Measurements from ENCODE around the gene JAM3. TPM values are rescaled to one million over a fixed set of nuclear protein-coding genes. Genes with fewer than 3 reads are reported as not detected.

JAM3 gene
- total and polyA plus RNA-seq, 2 donors (not counting 3 experiments of a cell fraction or from before 2014, with no cell fraction given): 78.8 to 137 TPM

DNA sequence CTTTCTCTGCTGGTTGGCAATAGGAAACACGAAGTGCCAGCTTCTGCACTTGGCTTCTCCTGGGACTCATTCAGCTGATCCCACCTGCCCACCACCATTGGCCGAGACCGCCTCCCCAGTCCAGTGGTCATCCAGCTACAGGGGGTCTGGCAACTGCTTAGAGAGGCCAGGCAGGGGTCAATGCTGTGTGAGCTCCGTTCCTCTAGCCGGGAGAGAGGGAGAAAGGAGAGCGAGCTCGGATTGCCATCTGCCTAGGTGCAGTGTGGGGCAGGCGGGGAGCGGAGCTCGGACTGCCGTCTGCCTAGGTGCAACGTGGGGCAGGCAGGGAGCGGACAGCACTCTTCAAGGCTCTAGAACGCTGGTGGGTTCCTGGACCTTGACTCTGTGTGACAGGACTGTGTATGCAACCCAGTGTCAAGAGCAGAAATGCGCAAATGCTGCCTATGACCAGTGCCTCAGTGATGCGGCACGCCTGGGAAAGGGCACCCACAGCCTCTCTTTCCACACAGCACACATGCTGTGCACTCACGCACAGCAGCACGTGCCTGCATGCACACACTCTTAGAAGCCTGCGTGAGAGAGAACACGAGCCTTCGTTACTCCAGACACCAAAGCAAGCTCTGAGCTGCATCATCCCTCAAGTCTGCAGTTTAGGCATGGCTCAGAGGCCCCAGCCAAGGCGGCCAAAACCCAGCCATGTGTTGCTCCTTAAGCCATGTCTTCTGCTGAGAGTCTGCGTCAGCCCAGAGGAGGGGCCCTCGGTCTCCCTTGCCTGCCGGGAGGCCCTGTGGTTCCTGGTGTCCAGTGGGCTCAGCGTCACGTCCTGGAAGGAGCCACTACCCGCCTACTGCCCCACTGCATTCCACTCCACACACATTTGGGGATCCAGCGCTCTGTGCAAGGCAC, 26.8 kb upstream of the JAM3 start:
- dilution Hi-C loops (cut with MboI; ENCODE audit: extremely low pct_ligation_motif_present, low sequenced_read_pairs) (no loop called here), intact Hi-C loops (cut with micrococcal nuclease) (no loop called here)
- TF ChIP-seq MAX (IDR thresholded peaks at IDR 0.05; ENCODE audit: insufficient read depth, insufficient read length): no peak
- no peak for TF ChIP-seq POLR2AphosphoS5 (IDR thresholded peaks at IDR 0.05; ENCODE audit: insufficient read depth, low read depth, low read length)
- TF ChIP-seq EZH2 (IDR thresholded peaks at IDR 0.05; ENCODE audit: borderline replicate concordance, low read depth, low read length, severe bottlenecking): no peak
- no peak for TF ChIP-seq GATA2 (IDR thresholded peaks at IDR 0.05; ENCODE audit: insufficient read depth, insufficient read length, low read depth, low read length)
- no peak for TF ChIP-seq JUN (IDR thresholded peaks at IDR 0.05; ENCODE audit: borderline replicate concordance, insufficient read depth, insufficient read length, low read depth)
- no peak for TF ChIP-seq FOS (IDR thresholded peaks at IDR 0.05; ENCODE audit: borderline replicate concordance, insufficient read depth, low read length)
- no peak for TF ChIP-seq POLR2A (IDR thresholded peaks at IDR 0.05; ENCODE audit: low read depth, low read length)
- TF ChIP-seq MYC (IDR thresholded peaks at IDR 0.05; ENCODE audit: low read depth, low read length): no peak
- TF ChIP-seq CTCF (IDR thresholded peaks at IDR 0.05; ENCODE audit: extremely low read depth in 1 of 2, insufficient read depth in 1 of 2, low read depth in 1 of 2, low read length in 2 of 2): no peak
- FAIRE-seq: no peak
- no peak overlapping the region for H3K27ac ChIP-seq (ENCODE audit: insufficient read depth, low read depth, low read length)
- H3K9me1 ChIP-seq (replicated peaks; ENCODE audit: control insufficient read depth, extremely low read depth, insufficient read depth, low read length): no peaks in the 10 kb centered on the region
- H3K36me3 ChIP-seq (ENCODE audit: control insufficient read depth in 2 of 2, extremely low read depth in 1 of 2, insufficient read depth in 2 of 2, low read length in 2 of 2): no peaks in the 10 kb centered on the region
- POLR2A ChIA-PET: no interaction called here
- peaks cover 3 to 6% of the 10 kb centered on the region in 2 experiments for H3K27me3 ChIP-seq (ENCODE audit: control insufficient read depth in 2 of 2, insufficient read depth in 2 of 2, low read length in 2 of 2)
- no peaks in the 10 kb centered on the region for H3K9me3 ChIP-seq (replicated peaks; ENCODE audit: control insufficient read depth, insufficient read depth, low read length)
- no TSS peak for BruUV-seq (replicated peaks)
- CTCF ChIA-PET: interaction anchor here (0.7 to 4.5 kb wide), 4 partner anchors 9 to 114 kb away, joined by 3 to 32 read pairs (median 5); no protein-coding TSS in a partner anchor
- H3K4me3 ChIP-seq (replicated peaks in 1 of 3; ENCODE audit: insufficient read depth in 1 of 3, low read depth in 1 of 3, low read length in 3 of 3): no peak overlapping the region
- no peaks in the 10 kb centered on the region for H3K79me2 ChIP-seq (ENCODE audit: control insufficient read depth, insufficient read depth, low read length)
- no peak overlapping the region for H3K9ac ChIP-seq (replicated peaks; ENCODE audit: extremely low read depth, insufficient read depth, low read length)
- H3K4me1 ChIP-seq (ENCODE audit: control insufficient read depth, extremely low read depth, insufficient read depth, low read length): peaks cover 5% of the 10 kb centered on the region
- no peak for DNase-seq (ENCODE audit: low read depth, low spot score)
- no peak overlapping the region for H2AFZ ChIP-seq (ENCODE audit: low read depth, low read length)
- no peaks in the 10 kb centered on the region for H4K20me1 ChIP-seq (replicated peaks; ENCODE audit: control insufficient read depth, extremely low read depth, insufficient read depth, low read length)
- no peak overlapping the region for H3K4me2 ChIP-seq (ENCODE audit: insufficient read depth, low read length)
